Measurements from ENCODE around the gene AUTS2.
"Not testable (repeated sequence)": the region's sequence is repeated elsewhere in the genome, so short reads cannot be mapped to it uniquely, and the experiment has no call there.

AUTS2 gene

GRCh38 chr7:70243443-70243842, 645.2 kb downstream of the AUTS2 start:
- no peak for DNase-seq (ENCODE audit: low read depth)

- DNase-seq (ENCODE audit: low read depth), result no peak
Observed at GRCh38 chr7:70257921-70258320, 659.6 kb downstream of the AUTS2 start.

- no peak for DNase-seq (ENCODE audit: low read depth)
Observed at GRCh38 chr7:70259502-70259901, 661.2 kb downstream of the AUTS2 start.

- no peak for DNase-seq (ENCODE audit: low read depth)
Observed at GRCh38 chr7:70263471-70264255, 665.4 kb downstream of the AUTS2 start.

- no peak for DNase-seq (ENCODE audit: low read depth)
Observed at GRCh38 chr7:70266186-70266585, 667.9 kb downstream of the AUTS2 start.

- DNase-seq (ENCODE audit: low read depth), result no peak
Observed at GRCh38 chr7:70267381-70268120, 669.3 kb downstream of the AUTS2 start.

GRCh38 chr7:70268179-70268578, 669.9 kb downstream of the AUTS2 start:
- no peak for DNase-seq (ENCODE audit: low read depth)

GRCh38 chr7:70270149-70270548, 671.9 kb downstream of the AUTS2 start:
- DNase-seq (ENCODE audit: low read depth), result no peak

GRCh38 chr7:70271617-70272081, 673.4 kb downstream of the AUTS2 start:
- no peak for DNase-seq (ENCODE audit: low read depth)

GRCh38 chr7:70275570-70275969, 677.3 kb downstream of the AUTS2 start:
- DNase-seq (ENCODE audit: low read depth), result not testable (repeated sequence)

GRCh38 chr7:70285187-70285586, 686.9 kb downstream of the AUTS2 start:
- no peak for DNase-seq (ENCODE audit: low read depth)

GRCh38 chr7:70285854-70286253, 687.6 kb downstream of the AUTS2 start:
- no peak for DNase-seq (ENCODE audit: low read depth)

GRCh38 chr7:70288781-70289456, 690.6 kb downstream of the AUTS2 start:
- no peak for DNase-seq (ENCODE audit: low read depth)

GRCh38 chr7:70292716-70293115, 694.4 kb downstream of the AUTS2 start:
- DNase-seq (ENCODE audit: low read depth), result no peak

- no peak for DNase-seq (ENCODE audit: low read depth)
Observed at GRCh38 chr7:70294211-70294911, 696.1 kb downstream of the AUTS2 start.

- no peak for DNase-seq (ENCODE audit: low read depth)
Observed at GRCh38 chr7:70298780-70299471, 700.7 kb downstream of the AUTS2 start.

- DNase-seq (ENCODE audit: low read depth), result no peak
Observed at GRCh38 chr7:70299472-70299807, 701.2 kb downstream of the AUTS2 start.

GRCh38 chr7:70301673-70302185, 703.5 kb downstream of the AUTS2 start:
- no peak for DNase-seq (ENCODE audit: low read depth)

- no peak for DNase-seq (ENCODE audit: low read depth)
Observed at GRCh38 chr7:70303309-70303708, 705.0 kb downstream of the AUTS2 start.

GRCh38 chr7:70303780-70304179, 705.5 kb downstream of the AUTS2 start:
- DNase-seq (ENCODE audit: low read depth), result no peak

- no peak for DNase-seq (ENCODE audit: low read depth)
Observed at GRCh38 chr7:70306173-70306572, 707.9 kb downstream of the AUTS2 start.
